GM23248 (cell line): Measurements from ENCODE around the gene TRHDE. TPM values are rescaled to one million over a fixed set of nuclear protein-coding genes. Genes with fewer than 3 reads are reported as not detected.

Experiments used
- DNase-seq: peaks from one replicate; pipeline ENCODE4 v3.0.0-alpha.2; 2015
- H2AFZ ChIP-seq: fragments of 200-600 bp; sonication (generic); 2 replicates; pipeline ENCODE4 v1.6.1; 2016; ENCODE audit warnings: antibody characterized with exemption
- H3F3A ChIP-seq: fragments of 200-600 bp; sonication (generic); 2 replicates; pipeline ENCODE4 v1.6.1; 2016; ENCODE audit warnings: mild to moderate bottlenecking, antibody characterized with exemption, mixed run types; ENCODE audit not compliant: insufficient read depth
- H3K27ac ChIP-seq: fragments of 200-600 bp; sonication (generic); 2 replicates; pipeline ENCODE4 v1.5.1; 2016; ENCODE audit warnings: mild to moderate bottlenecking
- H3K27me3 ChIP-seq: fragments of 200-600 bp; sonication (generic); replicated peaks from 2 replicates; pipeline ENCODE4 v1.6.1; 2016; ENCODE audit warnings: mild to moderate bottlenecking; ENCODE audit not compliant: insufficient read depth
- H3K36me3 ChIP-seq: fragments of 200-600 bp; sonication (generic); 2 replicates; pipeline ENCODE4 v1.6.1; 2016; ENCODE audit warnings: low read depth, mild to moderate bottlenecking
- H3K4me1 ChIP-seq: fragments of 200-600 bp; sonication (generic); 2 replicates; pipeline ENCODE4 v1.6.1; 2016; ENCODE audit warnings: mild to moderate bottlenecking; ENCODE audit not compliant: insufficient read depth
- H3K4me2 ChIP-seq: fragments of 200-600 bp; sonication (generic); one replicate; pipeline ENCODE4 v1.6.1; 2016; ENCODE audit warnings: mild to moderate bottlenecking; ENCODE audit not compliant: unreplicated experiment
- H3K4me3 ChIP-seq: fragments of 200-600 bp; sonication (generic); 2 replicates; pipeline ENCODE4 v1.5.1; 2016; ENCODE audit warnings: mild to moderate bottlenecking
- H3K79me2 ChIP-seq: fragments of 200-600 bp; sonication (generic); 2 replicates; pipeline ENCODE4 v1.6.1; 2016; ENCODE audit warnings: mild to moderate bottlenecking; ENCODE audit not compliant: insufficient read depth
- H3K9ac ChIP-seq: fragments of 200-600 bp; sonication (generic); 2 replicates; pipeline ENCODE4 v1.6.1; 2016; ENCODE audit warnings: mild to moderate bottlenecking
- H3K9me2 ChIP-seq: fragments of 200-600 bp; sonication (generic); 2 replicates; pipeline ENCODE4 v1.6.1; 2016; ENCODE audit warnings: mixed run types, mild to moderate bottlenecking, moderate library complexity; ENCODE audit not compliant: insufficient read depth
- H3K9me3 ChIP-seq: fragments of 200-600 bp; sonication (generic); one replicate; pipeline ENCODE4 v1.6.1; 2017; ENCODE audit warnings: low read depth
- H4K20me1 ChIP-seq: fragments of 200-600 bp; sonication (generic); 2 replicates; pipeline ENCODE4 v1.6.0; 2016; ENCODE audit not compliant: insufficient read depth
- EZH2 ChIP-seq: fragments of 200-600 bp; sonication (generic); IDR thresholded peaks from 2 replicates; pipeline ENCODE4 v1.6.1; 2018; ENCODE audit warnings: antibody characterized with exemption, mild to moderate bottlenecking; ENCODE audit not compliant: insufficient read depth, poor library complexity, severe bottlenecking
- EZH2phosphoT487 ChIP-seq: fragments of 200-600 bp; sonication (generic); IDR thresholded peaks from 2 replicates; pipeline ENCODE4 v1.6.1; 2018; ENCODE audit warnings: antibody characterized with exemption, moderate library complexity, mild to moderate bottlenecking, low read depth; ENCODE audit not compliant: insufficient read depth
- WGBS, 2 experiments: methylation state at CpG; one replicate each; pipeline ENCODE4 v1.1.6; 2015 to 2017; ENCODE audit warnings: low lambda C conversion rate in 2 of 2, low coverage in 1 of 2; ENCODE audit errors: missing lambda C conversion rate in 2 of 2; 5-methylcytosine and 5-hydroxymethylcytosine counted together
- in situ Hi-C: fragments of 300-500 bp; cut with MboI; formaldehyde crosslinking; loops from 2 replicates; pipeline ENCODE4 v1.15.0; 2020
- polyA plus RNA-seq: library from polyadenylated mRNA; unstranded; fragments of >200 nt; fragmentation: Nextera tagmentation; extraction: Ambion mirVana; gene quantifications from 2 replicates; pipeline ENCODE4 v1.2.1, GENCODE V29; 2016
- total RNA-seq: library from RNA; depleted of rRNA; stranded (reverse); fragments of >200 nt; shearing (Covaris generic); gene quantifications from 2 replicates; pipeline ENCODE4 v1.2.3, GENCODE V29; 2014

Gene TRHDE
- total and polyA plus RNA-seq, 2 experiments from 2014 or later: 1.4 to 2.8 TPM

DNA sequence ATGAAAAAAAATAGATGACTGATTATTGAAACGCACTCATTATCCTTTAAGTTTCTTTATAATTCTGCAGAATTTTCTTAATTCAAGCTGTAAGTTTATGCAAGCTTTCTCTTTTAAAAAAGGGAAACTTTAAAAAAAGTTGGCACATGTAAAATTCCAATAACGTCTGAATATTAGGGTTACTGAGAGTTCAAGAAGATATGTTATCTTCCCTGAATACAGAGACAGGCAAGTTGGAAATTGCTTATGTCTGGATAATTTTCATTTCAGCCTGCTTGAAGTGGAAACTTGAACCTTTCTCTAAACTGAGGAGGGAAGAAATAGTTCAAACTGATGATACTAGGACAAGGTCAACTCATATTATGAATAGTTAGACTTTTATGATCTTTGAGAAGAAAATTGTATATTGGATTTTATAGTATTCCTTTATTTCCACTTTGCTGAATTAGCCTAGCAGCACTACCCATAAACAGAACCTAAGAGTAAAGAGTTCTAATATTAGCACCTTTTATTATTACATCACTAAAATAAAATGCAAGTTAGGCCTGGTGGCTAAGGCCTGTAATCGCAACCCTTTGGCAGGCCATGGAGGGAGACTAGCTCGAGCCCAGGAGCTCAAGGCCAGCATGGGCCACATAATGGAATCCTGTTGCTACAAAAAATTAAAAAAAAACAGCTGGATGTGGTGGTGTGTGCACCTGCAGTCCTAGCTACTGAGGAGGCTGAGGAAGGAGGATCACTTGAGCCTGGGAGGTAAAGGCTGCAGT is 288.0 kb downstream of the TRHDE start:
- Histone ChIP-seq H3K4me2 (no peak overlapping the region), H3K79me2 (no peaks in the 10 kb centered on the region), H3F3A (no peaks in the 10 kb centered on the region), H3K36me3 (no peaks in the 10 kb centered on the region), H3K9me2 (no peaks in the 10 kb centered on the region), H3K27ac (no peak overlapping the region), H3K27me3 (no peaks in the 10 kb centered on the region), H4K20me1 (no peaks in the 10 kb centered on the region), H3K4me3 (no peak overlapping the region), H3K9ac (no peak overlapping the region), H2AFZ (no peak overlapping the region), H3K9me3 (no peaks in the 10 kb centered on the region), H3K4me1 (no peaks in the 10 kb centered on the region)
- DNase-seq: no peak
- in situ Hi-C loops: no loop called here
- WGBS, 2 experiments: 20 to 25% methylated on average over 4 of the region's 4 CpGs
- TF ChIP-seq EZH2phosphoT487 (no peak), EZH2 (no peak)

DNA sequence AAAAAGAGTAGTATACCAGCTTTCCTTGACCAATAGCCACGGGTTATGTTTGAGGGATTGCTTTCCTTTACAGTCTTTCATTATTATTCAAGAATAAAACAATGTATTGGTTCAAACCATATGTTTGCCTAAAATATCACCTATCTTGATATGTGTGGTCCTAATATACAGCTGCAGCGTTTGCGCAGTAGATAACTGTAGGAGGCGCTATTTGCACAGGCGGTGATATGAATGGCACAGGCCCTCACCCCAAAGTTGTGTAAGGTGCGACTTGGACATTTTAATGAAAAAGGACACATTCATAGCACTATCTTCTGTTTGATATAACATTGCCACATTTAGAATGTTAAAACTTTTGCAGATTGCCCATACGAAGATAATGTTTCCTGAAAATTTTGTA is 298.4 kb downstream of the TRHDE start:
- Histone ChIP-seq H3K79me2 (no peaks in the 10 kb centered on the region), H3K36me3 (no peaks in the 10 kb centered on the region), H3K4me2 (no peak overlapping the region), H4K20me1 (no peaks in the 10 kb centered on the region), H3K27ac (no peak overlapping the region), H2AFZ (no peak overlapping the region), H3F3A (no peaks in the 10 kb centered on the region), H3K9ac (no peak overlapping the region), H3K27me3 (no peaks in the 10 kb centered on the region), H3K9me2 (no peaks in the 10 kb centered on the region), H3K9me3 (peaks cover 7% of the 10 kb centered on the region), H3K4me3 (no peak overlapping the region), H3K4me1 (no peaks in the 10 kb centered on the region)
- WGBS, 2 experiments: 43 to 50% methylated on average over 7 of the region's 7 CpGs
- no peak for TF ChIP-seq EZH2phosphoT487
- no peak for TF ChIP-seq EZH2
- no peak for DNase-seq
- in situ Hi-C loops: no loop called here

DNA sequence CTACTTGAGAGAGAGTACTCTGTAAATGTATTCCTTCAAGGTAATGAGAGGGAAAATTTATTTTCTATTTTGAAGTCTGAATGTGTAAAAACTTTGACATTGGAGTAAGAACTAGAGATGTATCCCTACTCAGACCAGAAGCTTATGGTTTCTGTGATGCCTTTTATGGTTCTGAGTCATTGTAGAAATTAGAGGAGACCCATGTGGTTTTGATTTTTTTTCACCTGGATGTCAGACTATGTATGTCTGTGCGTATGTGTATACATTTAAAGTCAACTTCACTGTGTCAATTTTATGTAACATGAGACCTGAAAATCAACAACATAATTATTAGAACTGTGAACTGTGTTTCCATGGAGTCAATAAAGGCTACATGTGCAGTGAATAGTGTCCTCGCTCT is 302.0 kb downstream of the TRHDE start:
- Histone ChIP-seq H3K4me2 (no peak overlapping the region), H3K4me1 (no peaks in the 10 kb centered on the region), H2AFZ (no peak overlapping the region), H3K79me2 (no peaks in the 10 kb centered on the region), H3K27ac (no peak overlapping the region), H3K9me2 (no peaks in the 10 kb centered on the region), H3K27me3 (no peaks in the 10 kb centered on the region), H3K36me3 (no peaks in the 10 kb centered on the region), H3K9ac (no peak overlapping the region), H3K9me3 (peaks cover 6% of the 10 kb centered on the region), H4K20me1 (no peaks in the 10 kb centered on the region), H3K4me3 (no peak overlapping the region), H3F3A (no peaks in the 10 kb centered on the region)
- no peak for TF ChIP-seq EZH2phosphoT487
- no peak for TF ChIP-seq EZH2
- DNase-seq: no peak
- WGBS, 2 experiments: 25 to 44% methylated on average over 2 of the region's 2 CpGs
- in situ Hi-C loops: no loop called here

DNA sequence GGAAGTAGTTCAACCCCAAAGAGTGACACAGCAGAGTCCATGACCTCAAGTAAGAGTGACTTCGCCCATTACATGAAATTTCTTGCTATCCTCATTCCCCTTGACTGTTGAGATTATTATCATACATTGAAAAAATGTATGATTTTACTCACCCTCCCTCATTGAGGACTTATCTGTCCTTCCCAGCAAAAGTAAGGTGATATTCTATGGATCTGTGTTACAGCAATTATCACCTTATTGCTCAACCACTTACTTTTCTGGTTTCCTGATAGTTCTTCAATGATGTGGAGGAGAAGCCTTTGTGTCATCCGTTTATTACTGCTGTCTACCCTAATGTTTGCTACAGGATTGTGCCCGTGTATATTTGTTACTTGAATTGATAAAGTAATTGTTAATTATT is 306.2 kb downstream of the TRHDE start:
- Histone ChIP-seq H3K4me3 (no peak overlapping the region), H3K4me2 (no peak overlapping the region), H3K79me2 (no peaks in the 10 kb centered on the region), H3K36me3 (no peaks in the 10 kb centered on the region), H3K4me1 (no peaks in the 10 kb centered on the region), H3K9ac (no peak overlapping the region), H3K27me3 (no peaks in the 10 kb centered on the region), H2AFZ (no peak overlapping the region), H3K27ac (no peak overlapping the region), H3F3A (no peaks in the 10 kb centered on the region), H3K9me2 (no peaks in the 10 kb centered on the region), H3K9me3 (no peaks in the 10 kb centered on the region), H4K20me1 (no peaks in the 10 kb centered on the region)
- 12 to 13% methylated on average over 3 of the region's 3 CpGs for WGBS, 2 experiments
- TF ChIP-seq EZH2phosphoT487 (no peak), EZH2 (no peak)
- no peak for DNase-seq
- in situ Hi-C loops: no loop called here
